Ishikawa (cell line): ENCODE results near the gene ANKRD40.

Source experiments
- CEBPB ChIP-seq: IDR thresholded peaks from 2 replicates; pipeline ENCODE4 v1.6.1; 2012
- CREB1 ChIP-seq: IDR thresholded peaks from 2 replicates; pipeline ENCODE4 v1.6.1; 2012; ENCODE audit warnings: low read depth
- EGR1 ChIP-seq: IDR thresholded peaks from 2 replicates; pipeline ENCODE4 v1.6.1; 2012
- EP300 ChIP-seq: IDR thresholded peaks from 2 replicates; pipeline ENCODE4 v1.6.1; 2012; ENCODE audit warnings: borderline replicate concordance
- MAX ChIP-seq: IDR thresholded peaks from 2 replicates; pipeline ENCODE4 v1.6.1; 2012
- NFIC ChIP-seq: IDR thresholded peaks from 2 replicates; pipeline ENCODE4 v1.6.1; 2012
- RAD21 ChIP-seq: IDR thresholded peaks from 2 replicates; pipeline ENCODE4 v1.6.1; 2012; ENCODE audit warnings: low read depth
- REST ChIP-seq: IDR thresholded peaks from 2 replicates; pipeline ENCODE4 v1.6.1; 2012; ENCODE audit warnings: low read depth, mild to moderate bottlenecking
- TAF1 ChIP-seq: IDR thresholded peaks from 2 replicates; pipeline ENCODE4 v1.6.1; 2012; ENCODE audit warnings: low read depth, mild to moderate bottlenecking
- TCF12 ChIP-seq: IDR thresholded peaks from 2 replicates; pipeline ENCODE4 v1.6.1; 2012; ENCODE audit warnings: low read depth
- TEAD4 ChIP-seq: IDR thresholded peaks from 2 replicates; pipeline ENCODE4 v1.6.1; 2012
- USF1 ChIP-seq: IDR thresholded peaks from 2 replicates; pipeline ENCODE4 v1.6.1; 2012
- YY1 ChIP-seq: IDR thresholded peaks from 2 replicates; pipeline ENCODE4 v1.6.1; 2012; ENCODE audit warnings: low read depth
- ZBTB7A ChIP-seq: IDR thresholded peaks from 2 replicates; pipeline ENCODE4 v1.6.1; 2012; ENCODE audit warnings: low read depth

- TF ChIP-seq RAD21, result no peak
- no peak for TF ChIP-seq EGR1
- TF ChIP-seq TAF1, result no peak
- no peak for TF ChIP-seq NFIC
- no peak for TF ChIP-seq ZBTB7A
- TF ChIP-seq USF1, result no peak
- no peak for TF ChIP-seq YY1
- no peak for TF ChIP-seq MAX
- no peak for TF ChIP-seq EP300
- TF ChIP-seq CREB1, result no peak
- no peak for TF ChIP-seq REST
- TF ChIP-seq CEBPB, result no peak
- no peak for TF ChIP-seq TCF12
- no peak for TF ChIP-seq TEAD4
Measured at GRCh38 chr17:50647187-50647586, 60.5 kb downstream of the ANKRD40 start.
